HEK293T (cell line): ENCODE results near the gene UPF2.

Source experiments
- ARNT ChIP-seq: fragments of 450-650 bp; IDR thresholded peaks from 2 replicates; pipeline ENCODE4 v1.6.1; 2017; ENCODE audit warnings: mild to moderate bottlenecking
- ELF4 ChIP-seq: fragments of 450-650 bp; IDR thresholded peaks from 2 replicates; pipeline ENCODE4 v1.6.1; 2017; ENCODE audit warnings: antibody characterized with exemption
- FOXK2 ChIP-seq: fragments of 450-650 bp; IDR thresholded peaks from 2 replicates; pipeline ENCODE4 v1.6.1; 2016; ENCODE audit warnings: mild to moderate bottlenecking
- HDGF ChIP-seq: fragments of 450-650 bp; IDR thresholded peaks from 2 replicates; pipeline ENCODE4 v1.6.1; 2017; ENCODE audit warnings: antibody characterized with exemption, borderline replicate concordance
- LEF1 ChIP-seq: fragments of 450-650 bp; IDR thresholded peaks from 2 replicates; pipeline ENCODE4 v1.6.1; 2017; ENCODE audit warnings: mild to moderate bottlenecking, borderline replicate concordance
- NFRKB ChIP-seq: fragments of 450-650 bp; IDR thresholded peaks from 2 replicates; pipeline ENCODE4 v1.6.1; 2016; ENCODE audit warnings: mild to moderate bottlenecking, moderate library complexity
- SP1 ChIP-seq: fragments of 450-650 bp; IDR thresholded peaks from 2 replicates; pipeline ENCODE4 v1.6.1; 2017
- SUZ12 ChIP-seq: fragments of 450-650 bp; IDR thresholded peaks from 2 replicates; pipeline ENCODE4 v1.6.1; 2016; ENCODE audit warnings: mild to moderate bottlenecking
- ZNF384 ChIP-seq: fragments of 450-650 bp; IDR thresholded peaks from 2 replicates; pipeline ENCODE4 v1.6.1; 2016

- TF ChIP-seq SUZ12 (no peak), SP1 (no peak), ELF4 (no peak), FOXK2 (no peak), HDGF (no peak), LEF1 (no peak), NFRKB (no peak), ARNT (no peak), ZNF384 (no peak)
Measured at GRCh38 chr10:12027539-12027938, 15.1 kb downstream of the UPF2 start.
